GM19452 (cell line): ENCODE results near the gene CACNA2D3.

ENCODE experiments used
- ATAC-seq: cut with Tn5 transposase; IDR thresholded peaks from one replicate; pipeline ENCODE4 v1.9.1; 2021; ENCODE audit not compliant: unreplicated experiment

The CACNA2D3 gene

GRCh38 chr3:54126551-54126950 is 4.2 kb downstream of the CACNA2D3 start:
- ATAC-seq = no peak

- ATAC-seq = no peak
These were observed 5.2 kb downstream of the CACNA2D3 start for GRCh38 chr3:54127499-54128056.

- no peak for ATAC-seq
These were observed 8.8 kb downstream of the CACNA2D3 start for GRCh38 chr3:54131026-54131605.

- ATAC-seq = no peak
These were observed 9.5 kb downstream of the CACNA2D3 start for GRCh38 chr3:54131890-54132289.

- no peak for ATAC-seq
These were observed 10.3 kb downstream of the CACNA2D3 start for GRCh38 chr3:54132685-54133084.

- ATAC-seq = no peak
These were observed 10.8 kb downstream of the CACNA2D3 start for GRCh38 chr3:54133196-54133595.

GRCh38 chr3:54134155-54134554 is 11.8 kb downstream of the CACNA2D3 start:
- no peak for ATAC-seq

GRCh38 chr3:54134713-54135112 is 12.4 kb downstream of the CACNA2D3 start:
- ATAC-seq = no peak

GRCh38 chr3:54137311-54137710 is 15.0 kb downstream of the CACNA2D3 start:
- no peak for ATAC-seq

GRCh38 chr3:54138937-54139547 is 16.7 kb downstream of the CACNA2D3 start:
- ATAC-seq = no peak

- no peak for ATAC-seq
These were observed 17.3 kb downstream of the CACNA2D3 start for GRCh38 chr3:54139630-54140029.

GRCh38 chr3:54144284-54144683 is 21.9 kb downstream of the CACNA2D3 start:
- no peak for ATAC-seq

- no peak for ATAC-seq
These were observed 24.3 kb downstream of the CACNA2D3 start for GRCh38 chr3:54146506-54147239.

- ATAC-seq = no peak
These were observed 28.6 kb downstream of the CACNA2D3 start for GRCh38 chr3:54150864-54151467.

- ATAC-seq = no peak
These were observed 31.1 kb downstream of the CACNA2D3 start for GRCh38 chr3:54153477-54153876.

GRCh38 chr3:54157860-54158259 is 35.5 kb downstream of the CACNA2D3 start:
- ATAC-seq = no peak

- ATAC-seq = no peak
These were observed 37.6 kb downstream of the CACNA2D3 start for GRCh38 chr3:54159917-54160316.

- no peak for ATAC-seq
These were observed 41.1 kb downstream of the CACNA2D3 start for GRCh38 chr3:54163441-54163840.

GRCh38 chr3:54164192-54164975 is 42.0 kb downstream of the CACNA2D3 start:
- no peak for ATAC-seq

GRCh38 chr3:54165865-54166264 is 43.5 kb downstream of the CACNA2D3 start:
- ATAC-seq = no peak

- no peak for ATAC-seq
These were observed 45.6 kb downstream of the CACNA2D3 start for GRCh38 chr3:54167999-54168398.
